Mesenchymal stem cell (in vitro differentiated cells and primary cell): Measurements from ENCODE around the gene SYNE1.
A peak's percentile ranks its signal among the peaks of the same experiment; 100 is the strongest.

Experiments used
- DNase-seq: peaks from one replicate; pipeline ENCODE4 v3.0.0-alpha.2; 2013
- H2AFZ ChIP-seq: one replicate; pipeline ENCODE4 v1.6.1; 2013; ENCODE audit warnings: low read depth, mild to moderate bottlenecking, control low read depth, inconsistent platforms, low read length, moderate library complexity
- H2AK5ac ChIP-seq: 2 replicates; pipeline ENCODE4 v1.6.1; 2013; ENCODE audit warnings: low read length, moderate library complexity, mild to moderate bottlenecking, inconsistent platforms; ENCODE audit not compliant: severe bottlenecking
- H2BK120ac ChIP-seq: one replicate; pipeline ENCODE4 v1.6.1; 2013; ENCODE audit warnings: low read depth, mild to moderate bottlenecking, inconsistent platforms, low read length, moderate library complexity
- H2BK12ac ChIP-seq, 2 experiments: one replicate each; pipeline ENCODE4 v1.6.1; 2013; ENCODE audit warnings: inconsistent platforms in 2 of 2, low read length in 2 of 2, mild to moderate bottlenecking in 2 of 2, moderate library complexity in 2 of 2, control low read depth in 1 of 2
- H2BK15ac ChIP-seq: one replicate; pipeline ENCODE4 v1.6.1; 2013; ENCODE audit warnings: mild to moderate bottlenecking, low read depth, inconsistent platforms; ENCODE audit not compliant: poor library complexity, severe bottlenecking
- H2BK5ac ChIP-seq: 2 replicates; pipeline ENCODE4 v1.6.1; 2013; ENCODE audit warnings: low read depth, mild to moderate bottlenecking, low read length, control low read depth, inconsistent platforms; ENCODE audit not compliant: poor library complexity, severe bottlenecking
- H3K14ac ChIP-seq, 2 experiments: one replicate each; pipeline ENCODE4 v1.6.1; 2013; ENCODE audit warnings: inconsistent platforms in 2 of 2, low read length in 2 of 2, control low read depth in 1 of 2, mild to moderate bottlenecking in 1 of 2, moderate library complexity in 1 of 2
- H3K18ac ChIP-seq, 2 experiments: one replicate each; pipeline ENCODE4 v1.6.1; 2013; ENCODE audit warnings: inconsistent platforms in 2 of 2, low read length in 2 of 2, control low read depth in 1 of 2, low read depth in 1 of 2, mild to moderate bottlenecking in 1 of 2
- H3K23ac ChIP-seq, 2 experiments: one replicate each; pipeline ENCODE4 v1.6.1; 2013; ENCODE audit warnings: inconsistent platforms in 2 of 2, low read length in 2 of 2, mild to moderate bottlenecking in 2 of 2, moderate library complexity in 2 of 2, control low read depth in 1 of 2
- H3K27ac ChIP-seq: 2 replicates; pipeline ENCODE4 v1.5.1; 2013; ENCODE audit warnings: mild to moderate bottlenecking, moderate library complexity, low read length, control low read depth, inconsistent platforms; ENCODE audit not compliant: poor library complexity, severe bottlenecking
- H3K27me3 ChIP-seq, 2 experiments: 2 replicates each; pipeline versions ENCODE4 v1.6.1 to v1.7.0; 2013; ENCODE audit warnings: low read length in 2 of 2, mild to moderate bottlenecking in 2 of 2, moderate library complexity in 2 of 2, control low read depth in 1 of 2, inconsistent platforms in 1 of 2; ENCODE audit not compliant: control insufficient read depth in 1 of 2, insufficient read depth in 1 of 2
- H3K36me3 ChIP-seq, 2 experiments: 2 replicates each; pipeline versions ENCODE4 v1.6.1 to v1.7.0; 2013; ENCODE audit warnings: low read length in 2 of 2, control low read depth in 1 of 2, inconsistent platforms in 1 of 2, low read depth in 1 of 2, mild to moderate bottlenecking in 1 of 2; ENCODE audit not compliant: insufficient read depth in 2 of 2, control insufficient read depth in 1 of 2
- H3K4ac ChIP-seq, 2 experiments: one replicate each; pipeline ENCODE4 v1.6.1; 2013; ENCODE audit warnings: inconsistent platforms in 2 of 2, low read length in 2 of 2, mild to moderate bottlenecking in 2 of 2, moderate library complexity in 2 of 2, control low read depth in 1 of 2, low read depth in 1 of 2
- H3K4me1 ChIP-seq: 2 replicates; pipeline ENCODE4 v1.6.1; 2013; ENCODE audit warnings: low read depth, low read length, control low read depth; ENCODE audit not compliant: control insufficient read depth, insufficient read depth
- H3K4me2 ChIP-seq: 2 replicates; pipeline ENCODE4 v1.6.1; 2013; ENCODE audit warnings: low read length, mild to moderate bottlenecking, inconsistent platforms; ENCODE audit not compliant: poor library complexity, severe bottlenecking
- H3K4me3 ChIP-seq, 2 experiments: 2 replicates each; pipeline versions ENCODE4 v1.5.1 to v1.7.0; 2013; ENCODE audit warnings: low read length in 2 of 2, mild to moderate bottlenecking in 2 of 2, control low read depth in 1 of 2, low read depth in 1 of 2; ENCODE audit not compliant: insufficient read depth in 1 of 2
- H3K79me1 ChIP-seq: replicated peaks from 2 replicates; pipeline ENCODE4 v1.6.1; 2013; ENCODE audit warnings: mild to moderate bottlenecking, control low read depth, low read length, inconsistent platforms; ENCODE audit not compliant: poor library complexity, severe bottlenecking
- H3K9ac ChIP-seq: 2 replicates; pipeline ENCODE4 v1.7.0; 2013; ENCODE audit warnings: mild to moderate bottlenecking, low read length, moderate library complexity
- H3K9me3 ChIP-seq: 2 replicates; pipeline ENCODE4 v1.7.0; 2013; ENCODE audit warnings: mild to moderate bottlenecking, low read length; ENCODE audit not compliant: control insufficient read depth
- H4K8ac ChIP-seq: one replicate; pipeline ENCODE4 v1.6.1; 2013; ENCODE audit warnings: inconsistent platforms, mild to moderate bottlenecking, low read length, moderate library complexity
- H4K91ac ChIP-seq: one replicate; pipeline ENCODE4 v1.6.1; 2013; ENCODE audit warnings: mild to moderate bottlenecking, low read length, inconsistent platforms
- WGBS: methylation state at CpG from one replicate; pipeline ENCODE4 v1.1.7; 2013; ENCODE audit warnings: mixed read lengths; 5-methylcytosine and 5-hydroxymethylcytosine counted together

The SYNE1 gene

DNA sequence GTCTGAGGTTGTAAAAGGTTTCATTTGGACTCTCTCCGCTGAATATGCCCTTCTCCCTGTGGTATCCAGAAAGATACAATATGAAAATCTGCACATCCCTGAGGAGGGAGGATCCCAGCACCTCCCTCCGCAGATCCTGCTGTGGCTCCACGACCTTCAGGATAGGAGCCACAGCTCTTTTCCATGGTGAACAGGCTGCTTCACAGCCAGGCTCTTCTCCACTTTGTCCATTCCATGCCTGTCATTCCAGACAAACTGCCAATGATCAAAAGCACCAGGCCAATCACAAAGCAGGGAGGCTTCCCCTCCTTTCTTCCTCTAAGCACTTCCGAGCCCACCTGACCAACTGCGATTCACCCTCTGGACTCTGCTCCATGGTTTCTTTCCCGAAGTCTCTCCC is 489.9 kb downstream of the SYNE1 start:
- no peak overlapping the region for H3K27ac ChIP-seq
- no peak overlapping the region for H3K18ac ChIP-seq
- no peaks in the 10 kb centered on the region for H3K27me3 ChIP-seq
- no peak overlapping the region for H3K14ac ChIP-seq
- no peak overlapping the region for H3K4me3 ChIP-seq
- H2AFZ ChIP-seq, result no peak overlapping the region
- peaks cover 2% of the 10 kb centered on the region for H3K79me1 ChIP-seq
- H2BK15ac ChIP-seq, result no peak overlapping the region
- H2AK5ac ChIP-seq, result no peak overlapping the region
- H4K91ac ChIP-seq, result no peak overlapping the region
- no peak overlapping the region for H2BK5ac ChIP-seq
- no peak for DNase-seq
- no peak overlapping the region for H3K4me2 ChIP-seq
- peaks cover 4% of the 10 kb centered on the region for H3K4me1 ChIP-seq
- H2BK12ac ChIP-seq, result no peak overlapping the region
- no peaks in the 10 kb centered on the region for H3K9me3 ChIP-seq
- no peak overlapping the region for H3K9ac ChIP-seq
- H3K36me3 ChIP-seq, result peaks cover 32 to 83% of the 10 kb centered on the region in 2 experiments
- H3K23ac ChIP-seq, result no peak overlapping the region
- H4K8ac ChIP-seq, result no peak overlapping the region
- no peak overlapping the region for H2BK120ac ChIP-seq
- H3K4ac ChIP-seq, result no peak overlapping the region
- WGBS, result 97% methylated on average over 6 of the region's 6 CpGs

DNA sequence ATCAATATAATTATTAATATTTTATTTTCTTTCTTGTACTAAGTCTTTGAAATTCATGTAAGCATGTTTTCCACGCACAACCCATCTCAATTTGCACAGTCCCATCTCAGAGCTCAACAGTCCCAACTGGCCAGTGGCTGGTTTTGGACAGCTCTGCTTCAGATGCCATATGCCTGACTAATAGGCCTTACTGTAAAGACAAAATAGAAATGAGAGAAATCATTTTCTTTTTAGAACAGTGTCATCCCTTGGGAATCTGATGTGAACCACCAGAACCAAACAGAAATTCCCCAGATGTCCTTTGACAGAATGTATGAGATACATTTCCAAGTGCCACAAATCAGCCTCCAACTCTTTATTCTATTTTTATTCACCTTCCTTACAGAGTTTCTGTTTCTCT is 490.8 kb downstream of the SYNE1 start:
- Histone ChIP-seq H2BK12ac (no peak overlapping the region), H2AFZ (no peak overlapping the region), H3K14ac (no peak overlapping the region), H3K4ac (no peak overlapping the region), H2BK15ac (no peak overlapping the region), H3K4me2 (no peak overlapping the region), H3K27ac (no peak overlapping the region), H4K91ac (no peak overlapping the region), H2BK5ac (no peak overlapping the region), H3K4me3 (no peak overlapping the region), H3K4me1 (peaks cover 4% of the 10 kb centered on the region), H3K36me3 (peaks cover 31 to 75% of the 10 kb centered on the region in 2 experiments), H3K27me3 (no peaks in the 10 kb centered on the region), H2AK5ac (no peak overlapping the region), H3K9ac (no peak overlapping the region), H3K79me1 (peaks cover 2% of the 10 kb centered on the region), H3K23ac (no peak overlapping the region), H3K18ac (no peak overlapping the region), H2BK120ac (no peak overlapping the region), H4K8ac (no peak overlapping the region), H3K9me3 (no peaks in the 10 kb centered on the region)
- 80% methylated on average over 1 of the region's 1 CpG for WGBS
- peak; percentile 71 for DNase-seq

DNA sequence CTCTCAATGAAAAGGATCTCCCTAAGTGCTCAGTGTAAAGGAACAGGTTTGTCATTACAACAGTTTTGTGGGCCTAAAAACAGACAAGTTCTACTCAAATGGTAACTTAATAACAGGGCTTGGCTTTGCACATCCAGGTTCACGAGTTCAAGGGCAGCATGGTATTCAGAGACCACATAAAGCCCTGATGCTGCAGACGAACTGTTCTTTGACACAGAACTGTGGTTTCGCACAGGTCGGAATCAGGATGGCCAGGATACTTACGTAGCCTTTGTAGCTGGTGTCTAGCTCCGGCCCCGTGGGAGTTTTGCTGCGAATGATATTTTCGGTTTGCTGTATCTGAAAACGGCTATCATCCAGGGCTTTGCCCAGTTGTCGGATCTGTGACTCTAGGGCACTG is 493.8 kb downstream of the SYNE1 start:
- no peak overlapping the region for H2BK12ac ChIP-seq
- H3K18ac ChIP-seq, result no peak overlapping the region
- no peak overlapping the region for H2BK120ac ChIP-seq
- no peak overlapping the region for H3K4ac ChIP-seq
- no peak overlapping the region for H3K4me2 ChIP-seq
- H4K91ac ChIP-seq, result no peak overlapping the region
- peaks cover 2% of the 10 kb centered on the region for H3K79me1 ChIP-seq
- no peak overlapping the region for H3K4me3 ChIP-seq
- peaks cover 4% of the 10 kb centered on the region for H3K4me1 ChIP-seq
- H3K9ac ChIP-seq, result no peak overlapping the region
- H2AK5ac ChIP-seq, result peak overlapping the region; percentile 26
- H3K14ac ChIP-seq, result no peak overlapping the region
- no peak overlapping the region for H2BK5ac ChIP-seq
- no peaks in the 10 kb centered on the region for H3K9me3 ChIP-seq
- no peak overlapping the region for H4K8ac ChIP-seq
- H3K27me3 ChIP-seq, result no peaks in the 10 kb centered on the region
- no peak overlapping the region for H3K27ac ChIP-seq
- DNase-seq, result no peak
- no peak overlapping the region for H3K23ac ChIP-seq
- no peak overlapping the region for H2AFZ ChIP-seq
- H2BK15ac ChIP-seq, result no peak overlapping the region
- 94% methylated on average over 11 of the region's 11 CpGs for WGBS
- peaks cover 41 to 70% of the 10 kb centered on the region in 2 experiments for H3K36me3 ChIP-seq

DNA sequence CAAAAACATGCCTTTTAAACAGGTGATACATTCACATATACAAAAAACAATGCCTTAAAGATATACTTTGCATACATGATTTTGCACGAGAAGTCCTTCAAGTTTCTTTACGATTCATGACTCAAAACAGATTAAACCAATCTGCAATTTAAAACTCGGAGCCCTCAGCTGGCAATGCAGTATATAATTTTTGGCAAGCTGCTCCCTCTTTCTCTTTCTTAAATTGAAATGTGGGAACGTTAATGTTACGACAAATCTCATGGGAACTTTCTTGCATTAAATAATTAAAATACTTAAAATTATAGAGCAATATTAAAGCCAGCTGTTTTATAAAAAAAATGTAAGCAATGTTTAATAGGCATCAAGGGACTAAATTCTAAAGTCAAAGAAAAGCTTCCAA is 495.1 kb downstream of the SYNE1 start:
- Histone ChIP-seq H3K4ac (no peak overlapping the region), H3K4me1 (peaks cover 4% of the 10 kb centered on the region), H3K4me3 (no peak overlapping the region), H2AK5ac (no peak overlapping the region), H3K18ac (no peak overlapping the region), H2BK12ac (no peak overlapping the region), H2AFZ (no peak overlapping the region), H2BK15ac (no peak overlapping the region), H3K27me3 (no peaks in the 10 kb centered on the region), H4K8ac (no peak overlapping the region), H3K9me3 (no peaks in the 10 kb centered on the region), H4K91ac (no peak overlapping the region), H3K27ac (no peak overlapping the region), H3K79me1 (peaks cover 2% of the 10 kb centered on the region), H2BK5ac (no peak overlapping the region), H3K36me3 (peaks cover 31 to 66% of the 10 kb centered on the region in 2 experiments), H3K9ac (no peak overlapping the region), H3K14ac (no peak overlapping the region), H3K4me2 (no peak overlapping the region), H3K23ac (no peak overlapping the region), H2BK120ac (no peak overlapping the region)
- 83% methylated on average over 3 of the region's 5 CpGs for WGBS
- DNase-seq, result no peak
